Measurements from ENCODE around the gene WWP2.

WWP2 gene

DNA sequence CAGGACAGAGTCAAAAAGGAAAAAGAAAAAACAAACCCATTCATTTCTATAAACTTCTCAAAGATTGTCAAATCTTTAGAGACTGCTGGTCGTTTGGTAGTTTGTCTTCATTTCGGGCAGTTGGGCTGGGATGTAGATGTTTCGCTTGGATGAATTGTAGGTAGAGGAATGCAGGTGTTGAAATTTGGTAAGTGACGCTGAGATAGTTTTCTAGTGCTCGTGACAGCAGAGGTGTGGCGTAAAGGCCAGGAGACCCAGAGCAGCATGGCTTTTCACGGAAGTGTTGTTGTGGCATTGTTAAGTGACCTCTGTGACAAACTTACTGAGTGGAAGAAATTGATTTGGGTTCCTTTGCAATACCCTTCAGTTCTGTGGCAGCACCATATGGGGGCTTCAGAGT is 110.8 kb downstream of the WWP2 start:
- Histone ChIP-seq H3K27ac (no peak overlapping the region), H3K4me3 (no peak overlapping the region)

GRCh38 chr16:69873783-69874182 is 111.7 kb downstream of the WWP2 start:
- no peak overlapping the region for H3K27ac ChIP-seq
- H3K4me3 ChIP-seq: no peak overlapping the region

GRCh38 chr16:69874271-69874670 is 112.1 kb downstream of the WWP2 start:
- H3K27ac ChIP-seq: no peak overlapping the region
- H3K4me3 ChIP-seq: no peak overlapping the region

DNA sequence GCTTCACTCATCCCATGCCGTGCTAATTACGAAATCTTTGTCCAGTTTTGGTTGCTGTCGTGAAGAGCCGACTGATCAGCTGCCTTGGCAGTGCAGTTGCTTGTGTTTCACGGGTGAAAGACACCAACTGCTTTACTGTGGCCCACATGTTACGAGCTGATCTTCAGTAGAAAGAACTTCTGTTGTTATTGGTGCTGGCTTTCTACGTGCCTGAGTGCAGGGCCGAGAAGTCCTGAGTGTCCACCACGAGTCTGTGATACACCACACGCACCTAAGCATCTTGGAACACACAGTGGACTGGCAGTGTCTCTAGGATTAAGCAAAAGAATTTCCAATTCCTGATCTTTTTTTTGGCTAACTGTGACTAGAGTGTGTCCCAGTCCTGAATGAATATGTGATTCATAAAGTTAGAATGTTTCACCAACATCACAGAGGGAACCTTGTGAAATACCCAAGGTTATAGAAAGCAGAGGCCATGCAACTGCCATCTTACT is 118.6 kb downstream of the WWP2 start:
- H3K27ac ChIP-seq: peak overlapping the region in 1 of 21 experiments; percentile 36
- no peak overlapping the region for H3K4me3 ChIP-seq

DNA sequence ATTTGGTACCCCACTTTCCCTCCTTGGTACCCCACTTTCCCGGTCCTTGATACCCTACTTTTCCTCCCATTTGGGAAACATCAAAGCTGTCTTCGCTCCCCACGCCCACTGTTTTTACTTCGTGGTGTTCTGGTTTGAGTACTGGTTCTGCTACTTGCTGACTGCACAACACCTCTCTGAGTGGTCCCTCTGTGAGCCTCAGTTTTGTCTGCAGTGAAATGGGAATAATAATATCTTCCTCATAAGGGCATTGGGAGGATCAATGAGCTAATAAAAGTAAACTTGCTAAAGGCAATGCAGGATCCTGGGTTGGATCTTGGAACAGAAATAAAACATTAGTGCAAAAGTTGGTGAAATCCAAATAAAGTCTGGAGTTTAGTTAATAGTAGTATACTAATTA is 119.0 kb downstream of the WWP2 start:
- Histone ChIP-seq H3K4me3 (no peak overlapping the region), H3K27ac (peak overlapping the region in 1 of 21 experiments; percentile 36)

DNA sequence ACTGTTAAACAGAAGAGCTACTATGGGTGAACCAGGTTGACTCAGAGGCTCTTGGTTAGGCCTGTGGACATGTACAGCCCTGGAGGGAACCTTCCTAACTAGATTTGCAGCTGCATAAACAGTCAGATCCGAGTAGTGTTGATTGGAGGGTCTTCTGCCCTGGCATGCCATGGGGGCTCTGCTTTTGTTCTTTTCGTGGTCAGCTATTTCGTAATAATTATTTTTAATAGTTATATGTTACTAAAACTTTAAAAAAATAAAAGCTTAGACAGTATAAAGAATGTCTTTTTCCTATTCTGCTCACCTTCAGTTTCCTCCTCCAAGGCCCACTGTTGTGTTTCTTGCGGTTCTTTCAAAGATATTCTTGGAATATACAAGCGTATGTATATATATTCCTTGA is 121.6 kb downstream of the WWP2 start:
- Histone ChIP-seq H3K4me3 (no peak overlapping the region), H3K27ac (no peak overlapping the region)

- no peak overlapping the region for H3K4me3 ChIP-seq
Observed at GRCh38 chr16:69885722-69886121, 123.6 kb downstream of the WWP2 start.

GRCh38 chr16:69886726-69887125 is 124.6 kb downstream of the WWP2 start:
- H3K27ac ChIP-seq: no peak overlapping the region
- H3K4me3 ChIP-seq: no peak overlapping the region

More at GRCh38 chr16:69885722-69886121, 123.6 kb downstream of the WWP2 start:
- H3K27ac ChIP-seq: no peak overlapping the region

DNA sequence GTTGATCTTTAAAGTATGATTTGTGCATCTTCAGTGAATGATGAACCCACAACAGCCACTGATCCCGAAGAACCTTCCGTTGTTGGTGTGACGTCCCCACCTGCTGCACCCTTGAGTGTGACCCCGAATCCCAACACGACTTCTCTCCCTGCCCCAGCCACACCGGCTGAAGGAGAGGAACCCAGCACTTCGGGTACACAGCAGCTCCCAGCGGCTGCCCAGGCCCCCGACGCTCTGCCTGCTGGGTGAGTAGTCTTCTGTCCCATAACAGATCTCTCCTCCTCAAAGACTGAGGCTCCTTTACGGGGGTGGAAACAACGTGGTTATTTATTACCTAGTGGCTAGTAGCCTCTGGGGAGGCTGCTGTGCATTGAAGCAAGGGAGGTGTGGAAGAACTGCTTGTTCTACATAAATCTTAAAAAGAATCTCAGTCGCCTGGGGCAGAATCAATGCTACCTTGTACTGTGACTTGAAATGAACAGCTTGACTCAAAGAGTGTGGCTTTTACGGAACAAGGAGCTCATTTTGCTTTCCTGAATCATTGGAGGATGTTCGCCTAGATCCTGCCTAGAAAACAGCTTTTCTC is 126.0 kb downstream of the WWP2 start:
- no peak overlapping the region for H3K4me3 ChIP-seq
- H3K27ac ChIP-seq: no peak overlapping the region

- Histone ChIP-seq H3K27ac (peak overlapping the region in 13 of 21 experiments; percentile 25 to 90 (median 79)), H3K4me3 (no peak overlapping the region)
Observed at GRCh38 chr16:69889295-69889964, 127.3 kb downstream of the WWP2 start.

- Histone ChIP-seq H3K27ac (peak overlapping the region in 19 of 21 experiments; percentile 15 to 90 (median 68)), H3K4me3 (no peak overlapping the region)
Observed at GRCh38 chr16:69890114-69890891, 128.2 kb downstream of the WWP2 start.

DNA sequence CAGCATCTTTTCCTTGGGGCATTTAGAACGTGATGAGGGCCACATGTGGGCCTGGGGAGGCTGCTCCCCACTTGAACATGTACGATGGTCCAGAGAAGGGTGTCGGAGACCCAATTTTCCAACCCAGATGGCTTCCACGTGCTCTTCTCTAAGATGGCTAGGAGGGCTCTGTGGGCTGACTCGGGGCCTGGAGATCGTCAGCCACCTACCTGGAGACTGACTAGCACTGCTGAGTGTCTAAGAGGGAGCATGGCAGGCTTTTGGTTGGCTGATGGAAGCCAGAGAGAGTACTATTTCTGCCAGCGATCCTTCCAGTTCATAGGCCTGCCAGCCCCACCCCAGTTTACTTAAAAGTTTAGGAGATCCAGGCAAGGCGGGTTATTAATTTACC is 128.8 kb downstream of the WWP2 start:
- Histone ChIP-seq H3K27ac (peak overlapping the region in 19 of 21 experiments; percentile 15 to 90 (median 68)), H3K4me3 (no peak overlapping the region)

GRCh38 chr16:69892378-69892777 is 130.2 kb downstream of the WWP2 start:
- H3K27ac ChIP-seq: no peak overlapping the region
- H3K4me3 ChIP-seq: no peak overlapping the region

GRCh38 chr16:69893106-69893505 is 131.0 kb downstream of the WWP2 start:
- Histone ChIP-seq H3K4me3 (no peak overlapping the region), H3K27ac (no peak overlapping the region)

DNA sequence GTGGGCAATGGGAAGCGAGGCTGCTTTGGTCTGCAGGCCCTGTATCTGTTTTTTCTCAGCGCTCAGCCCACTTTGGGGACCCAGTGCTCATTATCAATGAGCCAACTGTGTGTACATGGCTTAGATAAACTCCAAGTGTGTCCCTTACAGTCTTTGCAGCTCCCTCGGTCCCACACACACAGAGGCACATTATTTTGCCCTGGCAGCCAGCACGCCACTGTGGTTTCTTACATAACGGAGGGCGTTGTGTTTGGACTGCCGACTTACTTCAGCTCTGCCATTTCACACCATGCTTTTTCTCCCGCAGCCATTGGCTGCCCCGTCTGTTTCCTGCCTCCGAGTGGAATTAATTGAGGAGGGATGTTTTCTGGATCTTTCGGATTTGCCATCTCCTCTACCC is 132.5 kb downstream of the WWP2 start:
- Histone ChIP-seq H3K4me3 (no peak overlapping the region), H3K27ac (peak overlapping the region in 1 of 21 experiments; percentile 38)

GRCh38 chr16:69903865-69904415 is 141.8 kb downstream of the WWP2 start:
- H3K4me3 ChIP-seq: no peak overlapping the region
- H3K27ac ChIP-seq: peak overlapping the region in 2 of 21 experiments; percentile 1 to 25

DNA sequence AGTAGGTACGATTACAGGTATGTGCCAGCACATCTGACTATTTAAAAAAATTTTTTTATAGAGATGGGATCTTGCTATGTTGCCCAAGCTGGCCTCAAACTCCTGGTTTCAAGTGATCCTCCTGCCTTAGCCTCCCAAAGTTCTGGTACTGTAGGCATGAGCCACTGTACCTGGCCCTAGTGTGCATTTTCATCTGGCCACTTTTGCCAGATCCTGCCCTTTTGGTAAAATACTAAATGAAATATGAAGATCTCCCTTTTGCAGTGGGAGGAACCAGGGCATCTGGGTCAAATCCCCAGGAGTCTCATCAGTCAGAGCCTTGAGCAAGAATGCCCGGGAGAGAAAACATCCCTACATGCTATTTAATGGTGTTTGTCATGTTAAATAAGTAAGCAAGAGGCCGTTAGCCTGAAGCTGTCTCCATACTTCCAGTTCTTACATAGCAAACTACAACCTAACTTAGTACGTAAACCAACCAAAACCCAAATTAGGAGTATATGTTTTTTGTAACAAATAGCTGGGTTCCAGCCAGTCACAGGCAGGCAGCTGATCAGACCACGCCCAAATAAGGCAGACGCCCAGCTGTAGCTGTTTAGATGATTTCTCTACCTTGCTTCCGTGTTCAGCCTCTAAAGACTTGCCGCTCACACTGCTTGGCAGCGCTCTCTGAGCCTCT is 142.5 kb downstream of the WWP2 start:
- Histone ChIP-seq H3K4me3 (no peak overlapping the region), H3K27ac (peak overlapping the region in 1 of 21 experiments; percentile 39)

DNA sequence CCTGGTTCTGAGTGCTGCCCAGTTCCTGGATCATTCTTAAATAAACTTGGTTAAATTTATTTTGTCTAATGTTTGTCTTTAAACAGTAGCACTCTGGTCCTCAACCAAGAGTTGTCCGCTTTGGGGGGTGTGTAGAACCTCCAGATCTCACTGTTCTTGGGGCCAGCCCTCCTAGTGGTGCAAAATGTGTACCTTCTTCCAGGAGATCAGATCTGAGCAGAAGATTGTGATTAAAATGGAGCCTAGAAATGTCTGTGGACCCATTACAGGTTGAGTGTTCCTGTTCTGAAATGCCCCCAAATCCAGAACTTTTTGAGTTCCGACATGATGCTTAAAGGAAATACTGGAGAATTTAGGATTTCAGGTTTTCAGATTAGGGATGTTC is 143.0 kb downstream of the WWP2 start:
- no peak overlapping the region for H3K4me3 ChIP-seq
- peak overlapping the region in 1 of 21 experiments; percentile 39 for H3K27ac ChIP-seq

- Histone ChIP-seq H3K27ac (no peak overlapping the region), H3K4me3 (no peak overlapping the region)
Observed at GRCh38 chr16:69906838-69907401, 144.8 kb downstream of the WWP2 start.

Measured in skin epidermis (tissue), 12 donors.